ENCODE results near the gene MTHFD2. TPM values are rescaled to one million over a fixed set of nuclear protein-coding genes. Genes with fewer than 3 reads are reported as not detected.
"Not testable (repeated sequence)": the region's sequence is repeated elsewhere in the genome, so short reads cannot be mapped to it uniquely, and the experiment has no call there.

MTHFD2 gene
- total and polyA plus RNA-seq, 12 donors: 12.4 to 32.6 (median 19.0) TPM

GRCh38 chr2:74228772-74229171 lies 30.4 kb downstream of the MTHFD2 start:
- Histone ChIP-seq H3K4me3 (no peak overlapping the region), H3K27me3 (no peaks in the 10 kb centered on the region), H3K36me3 (no peaks in the 10 kb centered on the region), H3K9me3 (no peaks in the 10 kb centered on the region), H3K27ac (no peak overlapping the region), H3K4me1 (peaks cover 0 to 27% (median under 1%) of the 10 kb centered on the region in 9 donors)
- no peak for TF ChIP-seq CTCF (IDR thresholded peaks at IDR 0.05)
- WGBS, 2 donors: 89 to 94% methylated on average over 4 of the region's 4 CpGs
- DNase-seq (no peak), ATAC-seq (no peak)
- intact Hi-C loops (cut with DNase I): no loop called here

DNA sequence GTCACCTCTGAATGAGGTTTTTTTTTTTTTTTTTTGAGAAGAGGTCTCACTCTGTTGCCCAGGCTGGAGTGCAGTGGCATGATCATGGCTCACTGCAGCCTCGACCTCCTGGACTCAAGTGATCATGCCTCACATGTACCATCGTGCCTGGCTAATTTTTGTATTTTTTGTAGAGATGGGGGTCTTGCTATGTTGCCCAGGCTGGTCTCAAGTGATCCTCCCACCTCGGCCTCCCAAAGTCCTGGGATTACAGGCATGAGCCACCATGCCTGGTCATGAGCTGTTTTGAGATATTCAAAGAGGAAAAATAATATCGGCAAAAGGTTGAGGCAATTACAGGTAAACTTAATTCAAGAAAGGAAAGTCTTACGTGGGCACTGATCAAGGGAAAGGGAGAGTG lies 31.4 kb downstream of the MTHFD2 start:
- H3K4me1 ChIP-seq: peaks cover 0 to 27% (median 0%) of the 10 kb centered on the region in 9 donors
- H3K27me3 ChIP-seq; intact Hi-C loops (cut with DNase I); DNase-seq; H3K27ac ChIP-seq; H3K4me3 ChIP-seq; H3K36me3 ChIP-seq; H3K9me3 ChIP-seq; ATAC-seq: not testable (repeated sequence)
- WGBS, 2 donors: 92 to 95% methylated on average over 5 of the region's 5 CpGs

DNA sequence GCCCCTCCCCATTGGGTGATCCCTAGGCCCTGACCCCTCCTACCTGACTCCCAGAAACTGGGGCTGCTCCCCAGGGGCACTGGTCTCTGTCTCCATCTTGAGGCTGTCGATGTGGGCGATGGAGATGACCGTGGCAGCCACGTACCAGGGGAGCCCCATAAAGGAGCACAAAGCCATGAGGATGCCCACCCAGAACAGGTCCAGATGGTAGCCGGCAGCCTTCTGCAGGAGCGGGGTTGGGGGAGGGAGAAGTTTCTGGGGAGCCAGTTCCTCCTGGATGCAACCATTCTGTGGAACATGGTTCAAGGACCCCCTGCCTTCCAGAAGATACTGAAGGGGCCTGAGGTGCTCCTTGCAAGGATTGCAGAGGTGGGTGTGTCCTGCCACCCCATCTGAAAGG lies 34.0 kb downstream of the MTHFD2 start:
- peaks cover 0 to 7% (median 0%) of the 10 kb centered on the region in 9 donors for H3K4me1 ChIP-seq
- no peak for ATAC-seq
- H3K27ac ChIP-seq: no peak overlapping the region
- WGBS, 2 donors: 96% methylated on average over 6 of the region's 6 CpGs
- no peaks in the 10 kb centered on the region for H3K27me3 ChIP-seq
- no peaks in the 10 kb centered on the region for H3K9me3 ChIP-seq
- no peak for TF ChIP-seq CTCF (IDR thresholded peaks at IDR 0.05)
- H3K36me3 ChIP-seq: no peaks in the 10 kb centered on the region
- intact Hi-C loops (cut with DNase I): no loop called here
- H3K4me3 ChIP-seq: no peak overlapping the region
- no peak for DNase-seq

DNA sequence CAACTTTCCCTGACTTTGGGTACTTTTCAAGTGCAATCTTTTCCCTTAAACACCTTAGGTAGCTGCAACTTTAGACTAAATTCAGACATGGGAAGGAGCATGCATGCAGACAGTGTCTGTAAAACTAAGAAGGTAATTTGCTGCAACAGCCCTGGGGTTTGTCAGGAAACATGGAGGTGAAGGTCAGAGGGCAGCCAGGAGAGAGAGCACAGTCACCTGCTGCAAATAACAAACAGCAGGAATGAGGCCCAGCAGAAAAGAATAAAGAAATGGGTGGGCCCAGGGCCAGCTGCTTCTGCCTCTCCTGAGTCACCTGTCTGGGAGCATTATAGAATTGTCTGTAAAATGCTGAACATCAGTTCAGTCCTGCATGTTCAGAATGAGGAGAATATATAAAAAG lies 35.2 kb downstream of the MTHFD2 start:
- intact Hi-C loops (cut with DNase I): no loop called here
- no peaks in the 10 kb centered on the region for H3K27me3 ChIP-seq
- H3K4me1 ChIP-seq: peaks cover 0 to 3% (median 0%) of the 10 kb centered on the region in 9 donors
- H3K27ac ChIP-seq: no peak overlapping the region
- ATAC-seq (no peak), DNase-seq (no peak)
- no peak for TF ChIP-seq CTCF (IDR thresholded peaks at IDR 0.05)
- peaks cover 0 to under 1% (median 0%) of the 10 kb centered on the region in 11 donors for H3K9me3 ChIP-seq
- no peak overlapping the region for H3K4me3 ChIP-seq
- H3K36me3 ChIP-seq: no peaks in the 10 kb centered on the region

DNA sequence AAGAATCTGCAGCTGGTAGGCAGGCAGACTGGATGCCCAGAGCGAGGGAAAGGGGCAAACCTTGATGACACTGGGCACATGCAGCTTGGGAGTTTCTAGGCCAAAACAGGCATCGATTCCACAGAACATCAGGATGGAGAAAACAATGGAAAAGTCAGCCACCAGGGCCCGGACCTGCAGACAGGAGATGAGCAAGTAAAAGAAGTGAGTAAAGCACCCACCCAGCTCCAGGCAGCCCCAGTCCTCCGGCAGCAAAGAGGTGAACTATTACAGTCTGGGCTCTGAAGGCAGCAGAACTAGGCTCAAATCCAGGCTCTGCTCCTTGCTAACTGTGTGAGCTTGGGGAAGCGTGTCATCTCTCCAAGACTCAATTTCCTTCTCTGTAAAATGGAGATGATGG lies 36.6 kb downstream of the MTHFD2 start:
- Histone ChIP-seq H3K27ac (no peak overlapping the region), H3K4me3 (no peak overlapping the region), H3K27me3 (no peaks in the 10 kb centered on the region), H3K9me3 (peaks cover 0 to 9% (median 0%) of the 10 kb centered on the region in 11 donors), H3K4me1 (peaks cover 0 to 6% (median 0%) of the 10 kb centered on the region in 9 donors), H3K36me3 (no peaks in the 10 kb centered on the region)
- no peak for ATAC-seq
- TF ChIP-seq CTCF (IDR thresholded peaks at IDR 0.05): no peak
- 90 to 93% methylated on average over 5 of the region's 5 CpGs for WGBS, 2 donors
- intact Hi-C loops (cut with DNase I): no loop called here
- no peak for DNase-seq
